Lung (tissue), 12 donors: ENCODE measurements around the gene GRIA4. TPM values are rescaled to one million over a fixed set of nuclear protein-coding genes. Genes with fewer than 3 reads are reported as not detected.

Experiments used
- ATAC-seq: fragments of 200-7000 bp; cut with Tn5 transposase; one replicate; pipeline ENCODE4 v1.9.1; 2020; ENCODE audit warnings: moderate number of reproducible peaks; ENCODE audit not compliant: insufficient read depth, low FRiP score
- DNase-seq, 3 donors: peaks; one replicate each; pipeline ENCODE4 v3.0.0-alpha.2; 2013 to 2017
- H3K27ac ChIP-seq, 2 donors: one replicate each; pipeline ENCODE4 v1.5.1; 2013; ENCODE audit warnings: mild to moderate bottlenecking in 2 of 2, moderate library complexity in 2 of 2, control low read depth in 1 of 2, inconsistent platforms in 1 of 2, low read depth in 1 of 2, low read length in 1 of 2
- H3K27me3 ChIP-seq, 3 donors: one replicate each; pipeline ENCODE4 v1.5.1; 2013; ENCODE audit warnings: low read length in 2 of 3; ENCODE audit not compliant: control insufficient read depth in 3 of 3, insufficient read depth in 3 of 3
- H3K36me3 ChIP-seq, 4 donors: one replicate each; pipeline ENCODE4 v1.5.1; 2013; ENCODE audit warnings: low read length in 4 of 4, mild to moderate bottlenecking in 1 of 4, moderate library complexity in 1 of 4; ENCODE audit not compliant: control insufficient read depth in 4 of 4, insufficient read depth in 4 of 4
- H3K4me1 ChIP-seq, 5 donors: one replicate each; pipeline ENCODE4 v1.5.1; 2013; ENCODE audit warnings: low read length in 5 of 5, mild to moderate bottlenecking in 2 of 5, moderate library complexity in 1 of 5; ENCODE audit not compliant: control insufficient read depth in 5 of 5, insufficient read depth in 5 of 5
- H3K4me3 ChIP-seq: one replicate; pipeline ENCODE4 v1.5.1; 2013; ENCODE audit warnings: mild to moderate bottlenecking, control low read depth, moderate library complexity
- H3K9ac ChIP-seq, 2 donors: one replicate each; pipeline ENCODE4 v1.5.1; 2013; ENCODE audit warnings: low read length in 2 of 2, control low read depth in 1 of 2; ENCODE audit not compliant: insufficient read depth in 1 of 2
- H3K9me3 ChIP-seq, 4 donors: one replicate each; pipeline ENCODE4 v1.5.1; 2013; ENCODE audit warnings: low read length in 3 of 4, mild to moderate bottlenecking in 1 of 4, moderate library complexity in 1 of 4; ENCODE audit not compliant: control insufficient read depth in 4 of 4, insufficient read depth in 3 of 4
- CTCF ChIP-seq: IDR thresholded peaks from 2 replicates; pipeline ENCODE4 v1.5.1; 2012; ENCODE audit warnings: mild to moderate bottlenecking; ENCODE audit errors: control extremely low read depth, extremely low read depth
- WGBS, 2 donors: extraction: QIAGEN DNeasy Blood & Tissue Kit; methylation state at CpG; one replicate each; pipeline ENCODE4 v1.1.7; 2013; 5-methylcytosine and 5-hydroxymethylcytosine counted together
- polyA plus RNA-seq, 2 donors: library from polyadenylated mRNA; stranded (reverse); fragments of 200-250 nt; gene quantifications; one replicate each; pipeline ENCODE4 v1.2.1, GENCODE V29; 2013
- total RNA-seq, 2 donors: library from RNA; depleted of rRNA in 1 of 2; stranded (reverse); fragments of >200 nt in 1 of 2; gene quantifications; one replicate each; pipeline ENCODE4 v1.2.1, GENCODE V29; 2014 to 2021
- donor health status: control.
- donor health status: control.
- donor health status: Bipolar disorder and iron deficiency.
- donor health status: healthy.
- donor health status: DM: yes; HTN: yes; CAD: no.

GRIA4 gene
- total and polyA plus RNA-seq, 4 donors = 0.12 to 0.77 TPM; not detected in 2

- Histone ChIP-seq H3K9me3 (no peaks in the 10 kb centered on the region), H3K27me3 (no peaks in the 10 kb centered on the region), H3K4me1 (no peaks in the 10 kb centered on the region), H3K27ac (no peak overlapping the region), H3K9ac (no peak overlapping the region), H3K4me3 (no peak overlapping the region), H3K36me3 (no peaks in the 10 kb centered on the region)
- TF ChIP-seq CTCF = no peak
- 83 to 84% methylated on average over 5 of the region's 5 CpGs for WGBS, 2 donors
- DNase-seq (no peak), ATAC-seq (no peak)
Measured at GRCh38 chr11:105738986-105739795, 129.3 kb downstream of the GRIA4 start.

- no peak overlapping the region for H3K9ac ChIP-seq
- DNase-seq (no peak), ATAC-seq (no peak)
- H3K4me1 ChIP-seq = no peaks in the 10 kb centered on the region
- 90% methylated on average over 4 of the region's 4 CpGs for WGBS, 2 donors
- H3K36me3 ChIP-seq = no peaks in the 10 kb centered on the region
- H3K27ac ChIP-seq = no peak overlapping the region
- TF ChIP-seq CTCF = no peak
- H3K4me3 ChIP-seq = no peak overlapping the region
- H3K27me3 ChIP-seq = no peaks in the 10 kb centered on the region
- H3K9me3 ChIP-seq = no peaks in the 10 kb centered on the region
Measured at GRCh38 chr11:105740164-105740903, 130.5 kb downstream of the GRIA4 start.

GRCh38 chr11:105741488-105742020, 131.7 kb downstream of the GRIA4 start:
- Histone ChIP-seq H3K27me3 (no peaks in the 10 kb centered on the region), H3K9ac (no peak overlapping the region), H3K27ac (no peak overlapping the region), H3K36me3 (no peaks in the 10 kb centered on the region), H3K4me3 (no peak overlapping the region), H3K9me3 (no peaks in the 10 kb centered on the region), H3K4me1 (no peaks in the 10 kb centered on the region)
- no peak for TF ChIP-seq CTCF
- no peak for DNase-seq
- no peak for ATAC-seq
- WGBS, 2 donors = 67 to 81% methylated on average over 2 of the region's 2 CpGs
